Left lung (tissue), 10 donors: Measurements from ENCODE around the gene ACOX2. TPM values are rescaled to one million over a fixed set of nuclear protein-coding genes. Genes with fewer than 3 reads are reported as not detected.

Experiments
- ATAC-seq: fragments of 200-7000 bp; cut with Tn5 transposase; one replicate; pipeline ENCODE4 v1.9.1; 2020; ENCODE audit warnings: moderate library complexity
- DNase-seq, 4 donors: peaks; one replicate each; pipeline ENCODE4 v3.0.0-alpha.2; 2013 to 2020
- H3K27ac ChIP-seq, 2 donors: fragments of 200-600 bp; sonication (generic) in 1 of 2; one replicate each; pipeline versions ENCODE4 v1.5.0 to v1.8.0; 2020 to 2021
- H3K27me3 ChIP-seq, 2 donors: fragments of 200-600 bp; sonication (generic) in 1 of 2; one replicate each; pipeline versions ENCODE4 v1.5.0 to v1.8.0; 2020 to 2021
- H3K36me3 ChIP-seq, 2 donors: fragments of 200-600 bp; sonication (generic) in 1 of 2; one replicate each; pipeline versions ENCODE4 v1.5.0 to v1.8.0; 2020 to 2021
- H3K4me1 ChIP-seq, 2 donors: fragments of 200-600 bp; one replicate each; pipeline ENCODE4 v1.8.0; 2021
- H3K4me3 ChIP-seq, 2 donors: fragments of 200-600 bp; sonication (generic) in 1 of 2; one replicate each; pipeline versions ENCODE4 v1.5.0 to v1.8.0; 2020 to 2021; ENCODE audit warnings: mild to moderate bottlenecking in 1 of 2
- H3K9me3 ChIP-seq, 2 donors: fragments of 200-600 bp; sonication (generic) in 1 of 2; one replicate each; pipeline versions ENCODE4 v1.5.0 to v1.8.0; 2020 to 2021
- CTCF ChIP-seq, 2 donors: fragments of 200-600 bp; sonication (generic) in 1 of 2; IDR thresholded peaks; one replicate each; pipeline versions ENCODE4 v1.5.0 to v1.8.0; 2021; ENCODE audit warnings: antibody characterized with exemption in 2 of 2
- intact Hi-C, 2 donors: fragments of 100-400 bp; cut with DNase I; formaldehyde crosslinking; loops; one replicate each; pipeline versions ENCODE4 v1.11.2 to v1.14.2; 2022
- polyA plus RNA-seq, 6 donors: library from polyadenylated mRNA; unstranded; fragments of 120-200 nt; gene quantifications; one replicate each; pipeline ENCODE4 v1.2.1, GENCODE V29; 2013; ENCODE audit not compliant: insufficient read length in 6 of 6
- total RNA-seq, 2 donors: library from RNA; stranded (reverse); fragmentation: NEBNext Ultra II Directional; extraction: Animal tissue kit (Norgen Biotek cat#: 25700); gene quantifications; one replicate each; pipeline ENCODE4 v1.2.1, GENCODE V29; 2021
- donor health status: DM: no; HTN: yes; CAD: no.
- donor health status: DM: no; HTN: no; CAD: no.

Gene ACOX2
- total and polyA plus RNA-seq, 8 donors, result 9.8 to 58.1 (median 42.8) TPM

DNA sequence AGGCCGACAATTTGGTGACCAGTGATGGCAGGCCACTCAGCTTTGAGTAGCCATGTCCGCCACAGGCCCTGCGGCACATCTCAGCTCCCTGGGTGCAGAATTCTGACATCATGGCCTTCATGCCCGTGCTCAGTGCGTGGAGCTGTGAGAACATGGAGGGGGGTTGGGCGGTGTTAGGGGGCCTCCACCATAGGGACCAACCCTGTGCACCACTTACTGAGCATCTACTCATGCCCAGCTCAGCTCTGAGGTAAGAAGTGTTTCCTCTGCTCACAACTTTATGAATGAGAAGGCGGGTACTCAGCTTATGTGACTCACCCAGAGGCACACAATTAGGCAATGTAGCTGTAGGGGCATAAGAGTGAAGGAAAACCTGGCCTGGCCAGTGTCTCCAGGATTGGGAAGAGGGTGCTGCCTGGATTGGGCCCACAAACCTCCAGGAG lies 10.5 kb downstream of the ACOX2 start:
- H3K4me1 ChIP-seq, result peaks cover 5 to 18% of the 10 kb centered on the region in 2 donors
- no peaks in the 10 kb centered on the region for H3K27me3 ChIP-seq
- peak; percentile 86 for ATAC-seq
- no peak for TF ChIP-seq CTCF (IDR thresholded peaks at IDR 0.05)
- no peak for DNase-seq
- no peaks in the 10 kb centered on the region for H3K9me3 ChIP-seq
- no peak overlapping the region for H3K27ac ChIP-seq
- intact Hi-C loops, result no loop called here
- H3K36me3 ChIP-seq, result no peaks in the 10 kb centered on the region
- no peak overlapping the region for H3K4me3 ChIP-seq

DNA sequence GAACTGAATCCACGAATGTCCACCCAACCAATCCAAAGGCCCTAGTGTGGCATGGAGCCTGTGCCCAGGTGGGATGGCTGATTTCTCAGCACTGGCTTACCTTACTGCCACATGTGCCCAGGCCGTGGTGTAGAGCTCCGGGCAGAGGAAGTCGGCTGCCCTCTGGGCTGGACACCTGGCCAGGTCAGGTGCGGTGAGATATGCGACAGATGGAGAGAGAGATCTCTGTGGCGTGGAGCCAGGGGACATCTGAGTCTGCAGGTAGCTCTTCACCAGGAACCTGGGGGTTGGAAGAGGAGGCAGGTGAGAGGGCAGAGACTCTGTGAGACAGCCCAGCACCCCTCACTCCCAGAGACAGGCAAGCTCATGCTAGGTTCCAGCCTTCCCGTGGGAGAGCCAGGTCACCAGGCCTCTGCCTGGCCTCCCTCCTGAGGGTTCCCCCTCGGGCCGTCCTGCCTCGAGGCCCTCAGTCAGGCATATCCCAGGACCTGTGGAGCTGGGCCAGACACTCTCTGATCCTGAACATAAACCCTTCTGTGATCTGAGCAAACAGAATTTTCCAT lies 12.6 kb downstream of the ACOX2 start:
- ATAC-seq (no peak), DNase-seq (no peak)
- H3K36me3 ChIP-seq, result no peaks in the 10 kb centered on the region
- peaks cover 5 to 18% of the 10 kb centered on the region in 2 donors for H3K4me1 ChIP-seq
- intact Hi-C loops, result no loop called here
- no peak for TF ChIP-seq CTCF (IDR thresholded peaks at IDR 0.05)
- H3K4me3 ChIP-seq, result no peak overlapping the region
- no peaks in the 10 kb centered on the region for H3K27me3 ChIP-seq
- H3K9me3 ChIP-seq, result no peaks in the 10 kb centered on the region
- H3K27ac ChIP-seq, result no peak overlapping the region

- Histone ChIP-seq H3K4me1 (peaks cover 0 to 13% of the 10 kb centered on the region in 2 donors), H3K9me3 (no peaks in the 10 kb centered on the region), H3K36me3 (no peaks in the 10 kb centered on the region), H3K27ac (no peak overlapping the region), H3K27me3 (no peaks in the 10 kb centered on the region), H3K4me3 (no peak overlapping the region)
- TF ChIP-seq CTCF (IDR thresholded peaks at IDR 0.05), result no peak
- DNase-seq, result no peak
- no peak for ATAC-seq
- intact Hi-C loops, result no loop called here
Measured at GRCh38 chr3:58522759-58523425, 14.1 kb downstream of the ACOX2 start.

DNA sequence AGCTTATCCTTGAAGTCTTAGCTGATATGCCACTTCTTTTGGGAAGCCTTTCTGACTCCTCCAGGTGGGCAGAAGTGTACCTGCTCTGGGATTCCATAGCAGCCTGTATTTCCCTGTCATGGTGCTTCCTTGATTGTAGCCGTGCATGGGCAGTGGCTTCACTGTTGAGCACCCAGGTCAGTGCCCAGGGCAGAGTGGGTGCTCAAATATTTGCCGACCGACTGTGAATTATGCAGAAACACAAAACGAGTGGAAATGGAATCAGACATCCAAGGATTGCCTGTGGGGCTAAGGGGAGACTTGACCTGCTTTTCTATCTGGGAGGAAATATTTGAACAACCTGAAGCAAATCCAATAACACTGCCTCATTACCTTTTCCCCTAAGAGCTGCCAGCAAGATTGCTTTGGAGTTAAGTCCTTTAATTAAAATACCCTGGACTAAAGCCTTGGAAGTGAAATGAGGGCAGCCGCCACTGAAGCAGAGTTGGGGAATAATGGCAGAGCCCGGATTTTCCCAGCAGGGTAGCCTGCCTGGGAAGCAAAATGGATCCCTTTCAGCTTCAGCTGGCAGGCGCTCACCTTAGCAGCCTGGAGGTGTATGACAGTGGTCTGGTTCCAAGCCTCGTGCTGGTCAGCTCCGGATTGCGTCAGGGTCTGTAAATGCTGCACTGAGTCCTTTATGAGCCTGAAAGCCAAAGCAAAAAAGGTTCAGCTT lies 14.9 kb downstream of the ACOX2 start:
- no peak overlapping the region for H3K4me3 ChIP-seq
- peak; percentile 38 for ATAC-seq

More for the DNA sequence above, 14.9 kb downstream of the ACOX2 start:
- Histone ChIP-seq H3K27me3 (no peaks in the 10 kb centered on the region), H3K9me3 (no peaks in the 10 kb centered on the region), H3K27ac (no peak overlapping the region), H3K4me1 (peaks cover 0 to 13% of the 10 kb centered on the region in 2 donors), H3K36me3 (peaks cover 0 to 2% of the 10 kb centered on the region in 2 donors)
- no peak for TF ChIP-seq CTCF (IDR thresholded peaks at IDR 0.05)
- DNase-seq, result no peak
- intact Hi-C loops, result no loop called here
